NCI-H128 (cell line): Measurements from ENCODE around the gene MMP14.
"Not testable (repeated sequence)": the region's sequence is repeated elsewhere in the genome, so short reads cannot be mapped to it uniquely, and the experiment has no call there.

Experiments
- DNase-seq: peaks from one replicate; lab custom pipeline; 2025; ENCODE audit not compliant: unreplicated experiment; lab: John Stamatoyannopoulos, UW

MMP14 gene

GRCh38 chr14:22841311-22841710, 4.9 kb downstream of the MMP14 start:
- no peak for DNase-seq

- no peak for DNase-seq
These were observed 5.4 kb downstream of the MMP14 start for GRCh38 chr14:22841769-22842168.

- no peak for DNase-seq
These were observed 6.1 kb downstream of the MMP14 start for GRCh38 chr14:22842211-22843122.

GRCh38 chr14:22843123-22843925, 6.9 kb downstream of the MMP14 start:
- DNase-seq: no peak

- DNase-seq: no peak
These were observed 8.1 kb downstream of the MMP14 start for GRCh38 chr14:22844221-22845102.

GRCh38 chr14:22845103-22845394, 8.7 kb downstream of the MMP14 start:
- DNase-seq: no peak

GRCh38 chr14:22845821-22846625, 9.6 kb downstream of the MMP14 start:
- DNase-seq: no peak

GRCh38 chr14:22846811-22847307, 10.5 kb downstream of the MMP14 start:
- DNase-seq: no peak

- DNase-seq: no peak
These were observed 11.4 kb downstream of the MMP14 start for GRCh38 chr14:22847661-22848341.

- DNase-seq: no peak
These were observed 12.2 kb downstream of the MMP14 start for GRCh38 chr14:22848351-22849164.

GRCh38 chr14:22849212-22849819, 12.9 kb downstream of the MMP14 start:
- no peak for DNase-seq

- no peak for DNase-seq
These were observed 14.8 kb downstream of the MMP14 start for GRCh38 chr14:22850944-22851764.

- DNase-seq: not testable (repeated sequence)
These were observed 15.8 kb downstream of the MMP14 start for GRCh38 chr14:22852178-22852577.

- DNase-seq: no peak
These were observed 16.2 kb downstream of the MMP14 start for GRCh38 chr14:22852599-22852939.

GRCh38 chr14:22852940-22853767, 16.8 kb downstream of the MMP14 start:
- DNase-seq: peak; percentile 31

- not testable (repeated sequence) for DNase-seq
These were observed 17.9 kb downstream of the MMP14 start for GRCh38 chr14:22854296-22854695.
